HepG2 (cell line): Measurements from ENCODE around the gene GUCY1A2. TPM values are rescaled to one million over a fixed set of nuclear protein-coding genes. Genes with fewer than 3 reads are reported as not detected.

Source experiments
- ATAC-seq: fragments of 200-7000 bp; cut with Tn5 transposase; 3 replicates; pipeline ENCODE4 v1.9.1; 2020; ENCODE audit warnings: mild to moderate bottlenecking, moderate library complexity
- BruUV-seq: library from RNA; stranded (reverse); fragments of 400-500 nt; replicated peaks from 2 replicates; lab custom pipeline; 2021; lab: Mats Ljungman, UMichigan
- CTCF ChIA-PET: fragments of 300-600 bp; formaldehyde crosslinking; extraction: SDS; loops from one replicate; lab custom pipeline; 2021; ENCODE audit warnings: low total read pairs, inconsistent platforms, low intra/inter-chr PET ratio; lab: Yijun Ruan, JAX
- POLR2A ChIA-PET: fragments of 350-600 bp; sonication (Branson Sonifier 250); formaldehyde crosslinking; loops from one replicate; lab custom pipeline; 2020; ENCODE audit warnings: antibody characterized with exemption, inconsistent platforms; lab: Yijun Ruan, JAX
- DNase-seq: peaks from one replicate; pipeline ENCODE4 v3.0.0-alpha.2; 2015; ENCODE audit warnings: low spot score
- FAIRE-seq: peaks from 3 replicates; lab custom pipeline; 2011; peaks lifted over from hg19 to GRCh38; lab: Jason Lieb, UNC
- H2AFZ ChIP-seq: one replicate; pipeline ENCODE4 v1.6.1; 2011; ENCODE audit warnings: low read length, inconsistent platforms
- H3K27ac ChIP-seq: fragments of 300-600 bp; 3 replicates; pipeline ENCODE4 v1.8.0; 2011; ENCODE audit warnings: mixed run types, mild to moderate bottlenecking, mixed read lengths, low read length, inconsistent platforms; ENCODE audit not compliant: insufficient read depth; ENCODE audit errors: extremely low read length
- H3K27me3 ChIP-seq, 2 experiments: fragments of 200-600 bp in 1 of 2; 2 replicates in 1 of 2; 3 replicates in 1 of 2; pipeline versions ENCODE4 v1.6.0 to v1.8.0; 2011; ENCODE audit warnings: low read length in 2 of 2, mild to moderate bottlenecking in 2 of 2, moderate library complexity in 2 of 2, inconsistent platforms in 1 of 2; ENCODE audit not compliant: insufficient read depth in 2 of 2, control insufficient read depth in 1 of 2
- H3K36me3 ChIP-seq, 2 experiments: fragments of 200-600 bp in 1 of 2; replicated peaks in 1 of 2; 2 replicates in 1 of 2; 3 replicates in 1 of 2; pipeline versions ENCODE4 v1.5.1 to v1.8.0; 2011; ENCODE audit warnings: low read length in 2 of 2, inconsistent platforms in 1 of 2; ENCODE audit not compliant: insufficient read depth in 2 of 2, control insufficient read depth in 1 of 2
- H3K4me1 ChIP-seq: 2 replicates; pipeline ENCODE4 v1.5.1; 2012; ENCODE audit warnings: low read length, inconsistent platforms; ENCODE audit not compliant: insufficient read depth
- H3K4me2 ChIP-seq: 2 replicates; pipeline ENCODE4 v1.6.0; 2011; ENCODE audit warnings: low read depth, low read length, inconsistent platforms
- H3K4me3 ChIP-seq, 3 experiments: fragments of 200-600 bp in 1 of 3; sonication (generic), shearing (Covaris generic) in 1 of 3; replicated peaks in 1 of 3; 2 replicates each; pipeline ENCODE4 v1.5.1; 2011 to 2016; ENCODE audit warnings: low read length in 3 of 3, inconsistent platforms in 2 of 3, low read depth in 2 of 3, mild to moderate bottlenecking in 2 of 3, control low read depth in 1 of 3, mixed read lengths in 1 of 3; ENCODE audit not compliant: insufficient read depth in 1 of 3
- H3K79me2 ChIP-seq: one replicate; pipeline ENCODE4 v1.6.1; 2011; ENCODE audit warnings: low read length, inconsistent platforms; ENCODE audit not compliant: insufficient read depth
- H3K9ac ChIP-seq: 2 replicates; pipeline ENCODE4 v1.6.0; 2011; ENCODE audit warnings: mild to moderate bottlenecking, low read depth, low read length, inconsistent platforms; ENCODE audit not compliant: insufficient read depth
- H3K9me3 ChIP-seq: 2 replicates; pipeline ENCODE4 v1.5.1; 2012; ENCODE audit warnings: mild to moderate bottlenecking, low read length
- H4K20me1 ChIP-seq: 2 replicates; pipeline ENCODE4 v1.6.0; 2011; ENCODE audit warnings: inconsistent platforms, mild to moderate bottlenecking, low read length, moderate library complexity; ENCODE audit not compliant: insufficient read depth
- AGO2 ChIP-seq: fragments of 200-400 bp; formaldehyde crosslinking; optimal IDR thresholded peaks from 2 replicates; pipeline ENCODE3; 2017; ENCODE audit warnings: mild to moderate bottlenecking, low read depth, low read length, moderate library complexity
- FOXA1 ChIP-seq, 2 experiments: fragments of 450-650 bp in 1 of 2; sonication (generic) in 1 of 2; formaldehyde crosslinking in 1 of 2; IDR thresholded peaks; 2 replicates each; pipeline versions ENCODE4 v1.4.0 to v1.6.1; 2016 to 2020; ENCODE audit warnings: missing genetic modification reagents in 1 of 2
- GATAD1 ChIP-seq: IDR thresholded peaks from 2 replicates; pipeline ENCODE4 v1.6.1; 2016; ENCODE audit warnings: missing genetic modification reagents, missing compliant biosample characterization
- GTF2F1 ChIP-seq: fragments of 150-350 bp; IDR thresholded peaks from 2 replicates; pipeline ENCODE4 v1.6.1; 2014; ENCODE audit warnings: low read length
- KLF6 ChIP-seq: IDR thresholded peaks from 2 replicates; pipeline ENCODE4 v1.8.0; 2016; ENCODE audit warnings: missing biosample characterization, missing genetic modification reagents
- LCORL ChIP-seq, 2 experiments: fragments of 450-650 bp in 1 of 2; sonication (generic) in 1 of 2; formaldehyde crosslinking in 1 of 2; IDR thresholded peaks; 2 replicates each; pipeline versions ENCODE4 v1.5.0 to v1.6.1; 2017 to 2020; ENCODE audit warnings: antibody characterized with exemption in 1 of 2, missing genetic modification reagents in 1 of 2
- MIER3 ChIP-seq: IDR thresholded peaks from 2 replicates; pipeline ENCODE4 v1.6.1; 2016; ENCODE audit warnings: missing compliant biosample characterization, borderline replicate concordance
- MXD4 ChIP-seq: IDR thresholded peaks from 2 replicates; pipeline ENCODE4 v1.6.1; 2016; ENCODE audit warnings: mild to moderate bottlenecking, missing biosample characterization, missing genetic modification reagents
- PRMT3 ChIP-seq: sonication (generic); formaldehyde crosslinking; IDR thresholded peaks from 2 replicates; pipeline ENCODE4 v1.8.1; 2022; ENCODE audit warnings: low read depth, mild to moderate bottlenecking, moderate library complexity, missing genetic modification reagents, borderline replicate concordance
- ZNF563 ChIP-seq: sonication (generic); formaldehyde crosslinking; IDR thresholded peaks from 2 replicates; pipeline ENCODE4 v1.8.0; 2022; ENCODE audit warnings: mild to moderate bottlenecking, moderate library complexity, missing genetic modification reagents
- WGBS: methylation state at CpG from one replicate; pipeline ENCODE4 v1.1.6; 2017; ENCODE audit warnings: low lambda C conversion rate; 5-methylcytosine and 5-hydroxymethylcytosine counted together
- in situ Hi-C: cut with HindIII; loops from 2 replicates; pipeline ENCODE4 v1.10.0; 2017; ENCODE audit warnings: low pct_unique_long_range_greater_than_20kb; ENCODE audit not compliant: extremely low pct_ligation_motif_present
- intact Hi-C: fragments of 100-400 bp; cut with micrococcal nuclease; formaldehyde crosslinking; loops from one replicate; pipeline ENCODE4 v1.10.0; 2022; ENCODE audit not compliant: unreplicated experiment
- polyA plus RNA-seq, 8 experiments: library from polyadenylated mRNA; depleted of rRNA in 3 of 8; stranded (reverse) in 7 of 8; unstranded in 1 of 8; fragments of >200 nt; fragmentation: Illumina TruSeq in 4 of 8; extraction: Trizol in 4 of 8; gene quantifications; 2 replicates each; pipeline versions ENCODE4 v1.2.1 to v1.2.3, GENCODE V29; 2011 to 2016; ENCODE audit warnings: low read depth in 4 of 8, missing spikeins in 1 of 8, mixed read lengths in 1 of 8; ENCODE audit not compliant: insufficient read depth in 1 of 8
- total RNA-seq, 5 experiments: library from RNA; depleted of rRNA; stranded (reverse); fragments of >200 nt; fragmentation: Illumina TruSeq; extraction: Trizol; gene quantifications; 2 replicates each; pipeline ENCODE4 v1.2.3, GENCODE V29; 2016; ENCODE audit warnings: low read depth in 1 of 5
- TF ChIP-seq, protein P1 (sequence below): sonication (generic); formaldehyde crosslinking; IDR thresholded peaks from 2 replicates; pipeline ENCODE4 v1.9.0; 2021; ENCODE audit warnings: missing genetic modification reagents, mild to moderate bottlenecking, borderline replicate concordance
- TF ChIP-seq, protein P2 (sequence below): sonication (generic); formaldehyde crosslinking; IDR thresholded peaks from 2 replicates; pipeline ENCODE4 v1.5.0; 2020; ENCODE audit warnings: missing genetic modification reagents, mild to moderate bottlenecking, borderline replicate concordance
- TF ChIP-seq, protein P3 (sequence below): sonication (generic); formaldehyde crosslinking; IDR thresholded peaks from 2 replicates; pipeline ENCODE4 v1.4.0; 2020; ENCODE audit warnings: missing genetic modification reagents
- TF ChIP-seq, protein P4 (sequence below): fragments of 450-650 bp; IDR thresholded peaks from 2 replicates; pipeline ENCODE4 v1.6.1; 2017
- TF ChIP-seq, protein P5 (sequence below): IDR thresholded peaks from 2 replicates; pipeline ENCODE4 v1.6.1; 2016

The GUCY1A2 gene
- total and polyA plus RNA-seq, 2 of the 13 experiments (the other 11 are each of a cell fraction or from before 2014, with no cell fraction given): 0.01 to 0.07 TPM

DNA sequence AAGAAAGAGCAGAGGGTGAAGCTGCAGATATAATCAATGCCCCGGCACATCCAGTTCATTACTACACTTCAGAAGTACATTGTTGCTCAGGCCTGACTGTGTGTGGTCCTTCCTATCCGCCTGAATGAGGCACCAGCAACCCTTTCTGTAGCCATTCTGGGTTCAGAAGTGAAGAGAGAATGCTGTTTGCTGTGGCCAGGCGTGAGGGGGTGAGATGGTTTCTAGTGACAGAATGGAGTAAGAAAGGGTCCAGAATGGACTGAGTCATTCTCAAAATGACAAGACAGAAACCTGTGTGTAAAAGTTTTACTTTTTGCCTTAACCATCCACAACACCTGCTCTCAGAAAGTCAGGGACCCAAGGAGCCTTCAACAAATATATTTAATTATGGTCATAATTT, 334.8 kb downstream of the GUCY1A2 start:
- FAIRE-seq: no peak
- Histone ChIP-seq H3K9ac (no peak overlapping the region), H3K4me1 (no peaks in the 10 kb centered on the region), H3K27ac (no peak overlapping the region), H2AFZ (no peak overlapping the region), H3K9me3 (no peaks in the 10 kb centered on the region), H3K4me2 (no peak overlapping the region), H3K27me3 (no peaks in the 10 kb centered on the region), H3K4me3 (no peak overlapping the region), H3K36me3 (no peaks in the 10 kb centered on the region), H3K79me2 (no peaks in the 10 kb centered on the region)
- 7% methylated on average over 3 of the region's 3 CpGs for WGBS
- BruUV-seq: no TSS peak
- ChIA-PET POLR2A (no interaction called here), CTCF (no interaction called here)
- no peak for ATAC-seq
- intact Hi-C loops (no loop called here), in situ Hi-C loops (no loop called here)
- no peak for DNase-seq
- TF ChIP-seq MIER3 (CRISPR knock-in tag) (no peak), KLF6 (CRISPR knock-in tag) (no peak), PRMT3 (no peak), FOXA1 (IDR thresholded peaks at IDR 0.05) (no peak), FOXA1 (CRISPR knock-in tag; IDR thresholded peaks at IDR 0.05) (no peak), GATAD1 (CRISPR knock-in tag) (no peak), ZNF563 (no peak), MXD4 (no peak), LCORL (IDR thresholded peaks at IDR 0.05) (no peak), LCORL (CRISPR knock-in tag; IDR thresholded peaks at IDR 0.05) (no peak), AGO2 (no peak), GTF2F1 (no peak)
- TF ChIP-seq, protein P1, sequence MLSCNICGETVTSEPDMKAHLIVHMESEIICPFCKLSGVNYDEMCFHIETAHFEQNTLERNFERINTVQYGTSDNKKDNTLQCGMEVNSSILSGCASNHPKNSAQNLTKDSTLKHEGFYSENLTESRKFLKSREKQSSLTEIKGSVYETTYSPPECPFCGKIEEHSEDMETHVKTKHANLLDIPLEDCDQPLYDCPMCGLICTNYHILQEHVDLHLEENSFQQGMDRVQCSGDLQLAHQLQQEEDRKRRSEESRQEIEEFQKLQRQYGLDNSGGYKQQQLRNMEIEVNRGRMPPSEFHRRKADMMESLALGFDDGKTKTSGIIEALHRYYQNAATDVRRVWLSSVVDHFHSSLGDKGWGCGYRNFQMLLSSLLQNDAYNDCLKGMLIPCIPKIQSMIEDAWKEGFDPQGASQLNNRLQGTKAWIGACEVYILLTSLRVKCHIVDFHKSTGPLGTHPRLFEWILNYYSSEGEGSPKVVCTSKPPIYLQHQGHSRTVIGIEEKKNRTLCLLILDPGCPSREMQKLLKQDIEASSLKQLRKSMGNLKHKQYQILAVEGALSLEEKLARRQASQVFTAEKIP (CRISPR knock-in tag): no peak
- TF ChIP-seq, protein P2, sequence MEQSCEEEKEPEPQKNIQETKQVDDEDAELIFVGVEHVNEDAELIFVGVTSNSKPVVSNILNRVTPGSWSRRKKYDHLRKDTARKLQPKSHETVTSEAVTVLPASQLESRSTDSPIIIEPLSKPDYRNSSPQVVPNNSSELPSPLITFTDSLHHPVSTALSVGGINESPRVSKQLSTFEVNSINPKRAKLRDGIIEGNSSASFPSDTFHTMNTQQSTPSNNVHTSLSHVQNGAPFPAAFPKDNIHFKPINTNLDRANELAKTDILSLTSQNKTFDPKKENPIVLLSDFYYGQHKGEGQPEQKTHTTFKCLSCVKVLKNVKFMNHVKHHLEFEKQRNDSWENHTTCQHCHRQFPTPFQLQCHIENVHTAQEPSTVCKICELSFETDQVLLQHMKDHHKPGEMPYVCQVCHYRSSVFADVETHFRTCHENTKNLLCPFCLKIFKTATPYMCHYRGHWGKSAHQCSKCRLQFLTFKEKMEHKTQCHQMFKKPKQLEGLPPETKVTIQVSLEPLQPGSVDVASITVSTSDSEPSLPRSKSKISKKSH (CRISPR knock-in tag): no peak
- TF ChIP-seq, protein P3, sequence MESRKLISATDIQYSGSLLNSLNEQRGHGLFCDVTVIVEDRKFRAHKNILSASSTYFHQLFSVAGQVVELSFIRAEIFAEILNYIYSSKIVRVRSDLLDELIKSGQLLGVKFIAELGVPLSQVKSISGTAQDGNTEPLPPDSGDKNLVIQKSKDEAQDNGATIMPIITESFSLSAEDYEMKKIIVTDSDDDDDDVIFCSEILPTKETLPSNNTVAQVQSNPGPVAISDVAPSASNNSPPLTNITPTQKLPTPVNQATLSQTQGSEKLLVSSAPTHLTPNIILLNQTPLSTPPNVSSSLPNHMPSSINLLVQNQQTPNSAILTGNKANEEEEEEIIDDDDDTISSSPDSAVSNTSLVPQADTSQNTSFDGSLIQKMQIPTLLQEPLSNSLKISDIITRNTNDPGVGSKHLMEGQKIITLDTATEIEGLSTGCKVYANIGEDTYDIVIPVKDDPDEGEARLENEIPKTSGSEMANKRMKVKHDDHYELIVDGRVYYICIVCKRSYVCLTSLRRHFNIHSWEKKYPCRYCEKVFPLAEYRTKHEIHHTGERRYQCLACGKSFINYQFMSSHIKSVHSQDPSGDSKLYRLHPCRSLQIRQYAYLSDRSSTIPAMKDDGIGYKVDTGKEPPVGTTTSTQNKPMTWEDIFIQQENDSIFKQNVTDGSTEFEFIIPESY (CRISPR knock-in tag): no peak
- TF ChIP-seq, protein P4, sequence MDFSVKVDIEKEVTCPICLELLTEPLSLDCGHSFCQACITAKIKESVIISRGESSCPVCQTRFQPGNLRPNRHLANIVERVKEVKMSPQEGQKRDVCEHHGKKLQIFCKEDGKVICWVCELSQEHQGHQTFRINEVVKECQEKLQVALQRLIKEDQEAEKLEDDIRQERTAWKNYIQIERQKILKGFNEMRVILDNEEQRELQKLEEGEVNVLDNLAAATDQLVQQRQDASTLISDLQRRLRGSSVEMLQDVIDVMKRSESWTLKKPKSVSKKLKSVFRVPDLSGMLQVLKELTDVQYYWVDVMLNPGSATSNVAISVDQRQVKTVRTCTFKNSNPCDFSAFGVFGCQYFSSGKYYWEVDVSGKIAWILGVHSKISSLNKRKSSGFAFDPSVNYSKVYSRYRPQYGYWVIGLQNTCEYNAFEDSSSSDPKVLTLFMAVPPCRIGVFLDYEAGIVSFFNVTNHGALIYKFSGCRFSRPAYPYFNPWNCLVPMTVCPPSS: no peak
- TF ChIP-seq, protein P5, sequence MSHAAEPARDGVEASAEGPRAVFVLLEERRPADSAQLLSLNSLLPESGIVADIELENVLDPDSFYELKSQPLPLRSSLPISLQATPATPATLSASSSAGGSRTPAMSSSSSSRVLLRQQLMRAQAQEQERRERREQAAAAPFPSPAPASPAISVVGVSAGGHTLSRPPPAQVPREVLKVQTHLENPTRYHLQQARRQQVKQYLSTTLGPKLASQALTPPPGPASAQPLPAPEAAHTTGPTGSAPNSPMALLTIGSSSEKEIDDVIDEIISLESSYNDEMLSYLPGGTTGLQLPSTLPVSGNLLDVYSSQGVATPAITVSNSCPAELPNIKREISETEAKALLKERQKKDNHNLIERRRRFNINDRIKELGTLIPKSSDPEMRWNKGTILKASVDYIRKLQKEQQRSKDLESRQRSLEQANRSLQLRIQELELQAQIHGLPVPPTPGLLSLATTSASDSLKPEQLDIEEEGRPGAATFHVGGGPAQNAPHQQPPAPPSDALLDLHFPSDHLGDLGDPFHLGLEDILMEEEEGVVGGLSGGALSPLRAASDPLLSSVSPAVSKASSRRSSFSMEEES: no peak
- TF ChIP-seq, all 625 proteins: peak for 0
- H4K20me1 ChIP-seq: no peaks in the 10 kb centered on the region
